Embryonic facial prominence (tissue), 1 donor: ENCODE measurements around the gene ETS1.

Experiments
- DNase-seq: peaks from one replicate; pipeline ENCODE4 v3.0.0-alpha.2; 2016; ENCODE audit errors: extremely low spot score

ETS1 gene

DNA sequence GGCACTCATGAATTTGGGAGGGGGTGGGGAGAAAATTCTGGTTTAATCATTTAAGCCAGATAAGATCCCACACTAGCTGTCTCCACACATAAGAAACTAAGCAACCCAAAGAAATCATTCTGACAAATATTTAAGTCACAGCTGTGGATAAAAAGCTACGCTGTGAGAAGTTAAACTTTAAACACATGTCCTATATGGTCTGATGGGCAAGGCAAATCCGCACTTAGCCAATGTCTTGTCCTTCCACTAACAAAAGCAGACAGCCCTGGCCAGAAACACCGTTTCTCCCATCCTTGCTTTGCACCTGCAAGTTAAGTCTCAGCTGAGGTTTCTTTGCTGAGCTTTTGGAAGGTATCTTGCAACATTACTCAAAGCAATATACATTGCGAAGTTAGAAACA is 68.0 kb downstream of the ETS1 start:
- no peak for DNase-seq

DNA sequence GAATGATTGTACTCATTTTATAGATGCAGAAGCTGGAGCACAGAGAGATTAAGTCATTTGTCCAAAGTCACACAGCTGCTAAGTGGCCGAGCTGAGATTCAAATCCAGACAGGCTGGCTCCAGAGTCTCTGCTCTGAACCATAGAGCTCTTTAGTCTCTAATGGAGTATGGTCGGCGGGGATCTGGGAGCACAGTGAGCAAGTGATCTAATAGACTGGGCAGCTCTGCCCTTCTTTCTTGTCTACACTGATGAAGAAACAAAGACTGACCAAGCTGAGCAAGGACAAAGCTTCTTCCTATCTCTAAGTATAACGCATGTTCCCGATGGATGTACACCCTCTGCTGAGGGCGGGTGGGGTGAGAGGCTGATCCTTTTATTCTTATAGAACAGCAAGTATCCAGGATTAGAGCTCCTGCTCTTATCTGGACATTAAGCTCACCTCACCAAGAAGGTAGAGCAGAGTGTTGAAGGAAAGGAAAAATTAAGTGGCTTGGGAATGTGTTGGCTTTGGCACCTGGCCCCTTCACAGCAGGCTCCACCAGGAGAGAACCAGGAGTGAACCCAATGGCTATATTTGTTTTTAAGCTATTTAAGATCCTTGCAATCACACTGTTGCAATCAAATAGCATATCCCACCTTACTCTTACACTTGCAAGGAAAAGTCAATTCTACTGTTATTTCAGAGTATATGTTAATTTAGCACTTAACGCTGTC is 68.7 kb downstream of the ETS1 start:
- DNase-seq, result no peak

DNA sequence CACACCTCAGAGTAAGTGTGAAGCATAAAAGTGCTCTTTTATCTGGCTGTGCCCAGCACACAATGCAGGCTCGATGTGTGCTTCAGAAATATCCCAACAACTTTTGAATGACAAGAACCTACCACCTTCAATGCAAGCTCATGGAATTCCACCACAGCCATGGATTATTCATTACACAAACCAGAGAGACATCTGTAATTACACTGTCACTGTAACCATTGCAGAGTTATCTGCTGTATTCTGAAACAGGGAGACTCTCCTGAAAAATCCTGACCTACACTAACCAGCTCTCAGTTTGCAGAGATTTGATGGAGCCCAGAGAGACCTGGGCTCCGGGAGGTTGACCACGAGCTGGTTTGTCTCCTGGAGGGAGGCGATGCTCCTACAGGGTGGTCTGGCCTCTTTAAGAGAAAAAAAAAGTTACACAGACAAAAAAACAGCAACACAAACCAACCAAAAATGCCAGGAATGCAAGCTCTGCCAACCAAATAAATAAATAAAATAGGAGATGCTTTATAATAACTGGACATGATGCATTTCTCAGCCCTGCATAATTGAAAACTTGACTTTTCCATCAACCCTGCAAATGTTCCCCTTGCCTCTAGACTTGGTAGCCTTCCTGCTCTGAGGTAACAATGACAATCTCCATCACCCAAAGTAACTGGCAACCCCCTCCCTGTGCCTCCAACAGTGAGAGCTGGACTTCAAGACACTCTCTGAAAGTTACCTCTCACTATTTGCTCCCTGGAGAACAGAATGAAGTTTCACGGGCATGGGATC is 69.7 kb downstream of the ETS1 start:
- no peak for DNase-seq

- no peak for DNase-seq
Measured at GRCh38 chr11:128516886-128517285, 70.5 kb downstream of the ETS1 start.

DNA sequence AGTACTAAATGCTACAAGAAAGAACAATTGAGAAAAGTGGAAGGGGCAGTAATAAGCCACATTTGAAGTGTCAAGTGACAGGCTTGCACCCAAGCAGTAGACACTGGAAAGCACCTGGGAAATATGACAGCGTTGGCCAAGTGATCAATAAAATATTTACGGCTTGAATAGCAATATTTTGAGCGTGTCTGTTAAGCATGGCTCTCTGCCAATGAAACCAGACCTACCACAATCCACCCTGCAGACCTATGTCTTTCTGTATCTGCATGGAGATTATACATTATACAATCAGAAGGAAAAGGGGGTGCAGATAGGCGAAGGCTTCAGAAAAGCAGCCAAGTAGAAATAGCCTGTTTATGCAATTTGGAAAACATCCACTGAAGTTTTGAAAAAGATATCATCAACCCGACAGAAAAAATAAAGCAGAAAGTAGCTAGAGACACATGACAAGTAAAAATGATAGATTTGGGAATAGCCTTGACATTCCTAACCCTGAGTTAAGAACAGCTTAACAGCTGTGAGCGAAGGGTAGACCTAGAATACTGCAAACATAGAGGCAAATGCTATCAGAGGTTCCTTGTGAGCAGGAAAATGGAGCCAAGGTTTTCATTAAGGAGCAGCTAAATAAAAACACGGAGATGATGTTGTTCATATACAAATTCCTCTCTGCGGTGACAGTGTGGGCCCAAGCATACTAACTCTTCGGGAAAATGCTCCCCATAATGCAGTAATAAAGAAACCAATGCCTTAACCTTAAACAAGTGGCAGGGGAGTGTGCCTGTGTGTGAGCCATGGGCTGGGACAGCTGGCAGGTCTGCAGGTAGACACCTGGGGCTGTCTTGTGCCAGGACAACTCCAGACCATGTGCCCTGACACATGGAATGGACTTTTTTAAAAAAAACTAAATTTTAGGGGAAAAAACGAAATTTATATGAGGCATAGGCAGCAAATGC is 71.3 kb downstream of the ETS1 start:
- DNase-seq, result no peak

DNA sequence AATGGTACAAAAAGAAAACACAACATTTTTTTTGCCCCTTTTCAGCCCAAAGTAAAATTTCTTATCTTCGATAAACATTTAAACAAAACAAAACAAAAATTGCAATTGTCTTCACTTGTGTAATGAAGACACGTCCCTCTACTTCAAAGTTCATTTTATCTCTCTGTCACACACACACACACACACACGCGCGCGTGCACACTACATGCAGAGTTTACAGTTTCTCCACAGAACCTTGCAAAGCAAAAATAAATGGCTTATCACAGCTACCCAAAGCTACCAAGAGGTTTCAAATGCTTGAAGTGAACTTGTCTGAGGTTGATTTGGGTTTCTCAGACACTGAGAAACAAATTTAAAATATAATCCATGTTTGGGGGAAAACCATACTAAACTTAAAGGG is 72.3 kb downstream of the ETS1 start:
- DNase-seq, result no peak

GRCh38 chr11:128513915-128514681 is 73.3 kb downstream of the ETS1 start:
- no peak for DNase-seq

DNA sequence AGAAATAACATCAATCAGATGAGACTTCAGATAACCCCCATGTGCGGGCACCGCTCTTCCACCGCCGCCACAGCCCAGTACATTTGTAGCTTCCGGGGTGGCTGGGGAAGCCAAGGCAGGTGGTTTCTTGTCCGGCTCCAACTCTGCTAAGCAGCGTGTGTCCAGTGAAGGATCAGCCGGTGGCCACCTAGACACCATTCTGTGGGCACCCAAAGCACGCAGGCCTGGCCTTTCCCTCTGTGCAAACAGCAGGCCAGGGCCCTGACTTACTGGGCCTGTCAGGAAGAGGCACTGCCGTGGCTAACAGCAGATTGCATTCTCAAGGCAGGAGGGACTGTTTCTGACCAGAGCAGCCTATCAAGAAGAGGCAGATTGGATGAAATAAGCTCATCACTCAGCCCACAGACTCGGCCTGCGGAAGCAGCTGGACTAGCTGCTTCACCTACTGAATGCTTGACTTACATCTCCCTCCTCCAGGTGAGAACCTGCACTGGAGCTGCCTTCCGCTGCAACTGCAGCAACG is 74.8 kb downstream of the ETS1 start:
- no peak for DNase-seq

- no peak for DNase-seq
Measured at GRCh38 chr11:128511712-128512111, 75.6 kb downstream of the ETS1 start.

DNA sequence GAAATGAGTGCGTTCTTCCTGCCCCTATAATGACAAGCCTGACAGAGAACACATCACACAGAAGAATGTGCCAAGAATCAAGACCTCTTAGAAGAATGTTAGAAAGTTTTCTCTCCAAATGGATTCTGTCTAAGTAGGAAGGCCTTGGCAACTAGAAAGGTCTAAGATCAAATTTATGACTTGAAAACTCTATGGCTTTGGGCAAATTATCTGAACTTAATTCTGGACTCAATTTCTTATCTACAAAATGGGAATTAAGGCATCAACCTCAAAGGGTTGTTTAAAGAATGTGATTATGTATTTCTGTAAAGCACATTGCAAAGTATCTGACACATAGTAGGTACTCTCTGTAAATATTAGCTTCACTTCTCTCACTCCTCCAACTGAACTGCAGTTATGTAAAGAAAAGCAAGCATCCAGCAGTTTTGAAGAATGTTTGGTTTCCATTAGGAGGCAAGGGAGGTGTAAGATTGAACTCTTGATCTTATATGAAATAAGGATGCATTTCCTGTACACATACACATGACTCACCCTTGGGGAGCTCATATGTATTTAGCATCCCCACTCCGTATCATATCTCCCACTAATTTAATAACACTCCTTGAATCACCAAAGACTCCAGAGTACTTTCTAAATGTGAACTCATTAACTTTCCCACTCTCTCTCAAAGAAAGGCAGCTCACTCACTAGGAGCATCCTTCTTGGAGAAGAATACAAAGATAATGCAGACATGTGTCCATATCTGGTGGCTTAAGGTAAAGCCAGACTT is 77.6 kb downstream of the ETS1 start:
- no peak for DNase-seq

DNA sequence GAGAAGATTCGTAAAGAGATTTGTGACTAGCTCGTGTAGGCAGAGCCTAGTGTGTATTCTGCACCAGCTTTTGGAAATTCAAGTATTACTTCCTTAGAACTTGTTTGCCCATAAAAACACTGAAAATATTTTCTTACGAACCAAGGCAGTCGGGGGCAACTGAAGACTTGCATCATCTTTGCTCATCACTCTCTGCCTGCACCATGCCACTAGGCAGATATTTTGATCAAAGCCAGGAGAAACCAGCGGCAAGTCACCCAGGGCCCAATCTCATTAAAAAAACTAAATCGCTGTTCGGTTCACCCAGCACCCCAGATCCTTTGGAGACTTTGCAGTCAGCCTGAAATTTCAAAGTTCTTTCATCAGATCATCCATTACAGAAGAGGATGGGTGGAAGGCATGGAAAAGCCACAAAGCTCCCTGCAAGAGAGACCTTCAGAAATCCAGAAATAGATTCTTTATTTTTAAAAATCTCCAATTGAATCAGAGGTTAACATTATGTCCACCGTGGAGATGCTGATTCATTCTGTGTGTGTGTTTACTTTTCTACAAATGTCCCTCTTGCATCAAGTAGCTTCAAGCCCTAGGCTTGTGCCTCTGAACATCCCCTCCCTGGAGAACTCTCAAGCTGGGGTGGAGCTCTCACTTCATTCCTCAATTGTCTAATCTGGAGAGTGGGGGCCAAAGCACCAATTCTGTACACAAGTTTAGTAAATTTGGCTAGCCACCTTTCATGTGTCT is 78.4 kb downstream of the ETS1 start:
- DNase-seq, result no peak

DNA sequence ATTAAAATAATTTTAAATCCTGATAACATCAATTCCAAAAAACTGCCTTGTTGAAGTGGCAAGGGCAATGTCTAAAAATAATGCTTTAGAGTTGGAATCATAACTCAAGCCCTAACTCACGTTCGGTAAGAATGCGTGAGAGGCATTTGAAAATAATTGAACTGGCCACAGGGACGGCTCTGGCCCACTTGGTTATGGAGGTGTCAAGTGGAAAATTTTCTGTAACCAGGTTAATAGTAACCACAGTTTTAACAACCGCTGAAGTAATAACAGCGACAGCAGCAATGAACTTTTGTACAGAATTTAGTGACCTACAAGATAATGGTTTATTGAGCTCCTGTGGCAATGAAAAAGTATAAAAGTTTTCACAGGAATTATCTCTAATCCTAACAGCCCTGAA is 79.4 kb downstream of the ETS1 start:
- no peak for DNase-seq

GRCh38 chr11:128506999-128507611 is 80.3 kb downstream of the ETS1 start:
- no peak for DNase-seq

DNA sequence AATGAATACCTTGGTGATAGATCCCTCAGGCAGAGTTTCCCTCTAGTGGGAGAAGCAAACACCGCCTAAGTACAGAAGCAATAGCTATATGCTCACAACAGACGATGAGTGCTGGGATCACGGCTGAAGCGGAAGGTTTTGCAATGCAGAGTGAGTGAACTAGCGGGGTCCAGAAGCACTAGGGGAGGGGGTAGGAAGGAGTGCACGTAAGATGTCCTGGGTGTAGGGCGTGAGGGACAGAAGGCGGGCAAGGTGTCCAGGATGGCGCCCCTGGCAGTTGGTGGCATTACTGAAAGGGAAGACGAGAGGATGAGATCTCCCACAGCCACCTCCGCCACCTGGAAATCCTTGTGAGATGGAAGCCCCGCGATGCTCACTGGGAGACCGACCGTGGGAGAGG is 81.0 kb downstream of the ETS1 start:
- no peak for DNase-seq

- no peak for DNase-seq
Measured at GRCh38 chr11:128505449-128506065, 81.8 kb downstream of the ETS1 start.

- DNase-seq, result no peak
Measured at GRCh38 chr11:128504486-128504885, 82.9 kb downstream of the ETS1 start.

GRCh38 chr11:128503245-128503991 is 83.9 kb downstream of the ETS1 start:
- DNase-seq, result no peak

DNA sequence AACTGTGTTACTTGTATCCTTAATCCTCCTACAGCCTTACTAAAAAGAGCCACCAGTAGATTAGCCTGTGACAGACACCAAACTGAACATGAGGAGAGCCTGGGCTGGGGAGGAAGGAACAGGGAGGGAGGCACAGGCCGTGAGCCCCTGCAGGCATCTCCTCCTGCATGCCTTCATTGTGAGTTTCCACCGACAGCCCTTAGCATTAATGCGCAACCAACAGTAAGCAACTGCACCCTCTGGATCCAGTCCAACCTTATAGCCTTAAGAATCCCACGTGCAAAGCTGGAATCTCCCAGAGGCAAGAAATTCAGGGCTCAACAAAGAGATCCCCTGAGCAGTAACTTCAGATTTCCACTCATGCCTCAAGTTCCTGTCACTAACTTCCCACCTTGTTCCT is 84.6 kb downstream of the ETS1 start:
- DNase-seq, result no peak
